Gastroesophageal sphincter (tissue), 3 donors: ENCODE measurements around the gene ICA1L.

ENCODE experiments used
- EP300 ChIP-seq: sonication (generic); formaldehyde crosslinking; IDR thresholded peaks from one replicate; pipeline ENCODE4 v1.6.1; 2017; ENCODE audit warnings: antibody characterized with exemption, mild to moderate bottlenecking
- TF ChIP-seq, protein P1 (sequence below), 4 experiments: fragments of 200-600 bp in 2 of 4; fragments of 450-650 bp in 2 of 4; sonication (generic) in 1 of 4; IDR thresholded peaks; one replicate each; pipeline ENCODE4 v1.5.1; 2017 to 2019; ENCODE audit warnings: antibody characterized with exemption in 4 of 4, mild to moderate bottlenecking in 2 of 4, moderate library complexity in 2 of 4

DNA sequence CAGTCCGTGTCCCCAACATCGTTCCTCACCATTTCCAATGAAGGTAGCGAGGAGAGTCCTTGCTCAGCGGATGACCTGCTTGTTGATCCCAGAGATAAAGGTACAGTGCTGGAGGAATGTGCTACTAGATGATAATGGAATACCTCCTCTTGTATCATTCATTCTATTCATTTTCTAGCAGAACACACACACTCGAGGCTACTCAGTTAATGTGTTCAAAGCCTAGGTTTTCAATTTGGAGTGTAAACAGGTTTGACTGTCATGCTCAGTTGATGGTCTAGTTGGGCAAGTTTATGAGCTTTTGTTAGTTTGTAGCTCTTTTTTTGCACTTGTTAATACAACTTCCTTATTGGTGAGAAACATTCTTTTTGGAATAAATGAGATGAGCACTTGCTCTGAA lies 114.2 kb downstream of the ICA1L start:
- TF ChIP-seq, protein P1, sequence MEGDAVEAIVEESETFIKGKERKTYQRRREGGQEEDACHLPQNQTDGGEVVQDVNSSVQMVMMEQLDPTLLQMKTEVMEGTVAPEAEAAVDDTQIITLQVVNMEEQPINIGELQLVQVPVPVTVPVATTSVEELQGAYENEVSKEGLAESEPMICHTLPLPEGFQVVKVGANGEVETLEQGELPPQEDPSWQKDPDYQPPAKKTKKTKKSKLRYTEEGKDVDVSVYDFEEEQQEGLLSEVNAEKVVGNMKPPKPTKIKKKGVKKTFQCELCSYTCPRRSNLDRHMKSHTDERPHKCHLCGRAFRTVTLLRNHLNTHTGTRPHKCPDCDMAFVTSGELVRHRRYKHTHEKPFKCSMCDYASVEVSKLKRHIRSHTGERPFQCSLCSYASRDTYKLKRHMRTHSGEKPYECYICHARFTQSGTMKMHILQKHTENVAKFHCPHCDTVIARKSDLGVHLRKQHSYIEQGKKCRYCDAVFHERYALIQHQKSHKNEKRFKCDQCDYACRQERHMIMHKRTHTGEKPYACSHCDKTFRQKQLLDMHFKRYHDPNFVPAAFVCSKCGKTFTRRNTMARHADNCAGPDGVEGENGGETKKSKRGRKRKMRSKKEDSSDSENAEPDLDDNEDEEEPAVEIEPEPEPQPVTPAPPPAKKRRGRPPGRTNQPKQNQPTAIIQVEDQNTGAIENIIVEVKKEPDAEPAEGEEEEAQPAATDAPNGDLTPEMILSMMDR (IDR thresholded peaks at IDR 0.05): no peak
- no peak for TF ChIP-seq EP300
